K562 (cell line): Measurements from ENCODE around the gene BCL2L13. TPM values are rescaled to one million over a fixed set of nuclear protein-coding genes. Genes with fewer than 3 reads are reported as not detected.

Experiments
- ATAC-seq: fragments of 200-7000 bp; cut with Tn5 transposase; 3 replicates; pipeline ENCODE4 v1.9.1; 2020; ENCODE audit warnings: moderate library complexity
- BruUV-seq: library from RNA; stranded (reverse); fragments of 400-500 nt; replicated peaks from 2 replicates; lab custom pipeline; 2021; lab: Mats Ljungman, UMichigan
- CTCF ChIA-PET: fragments of 300-600 bp; formaldehyde crosslinking; extraction: SDS; loops from one replicate; lab custom pipeline; 2021; ENCODE audit warnings: low intra/inter-chr PET ratio; lab: Yijun Ruan, JAX
- POLR2A ChIA-PET: fragments of 300-600, 350-650 bp; sonication (Branson Sonifier 250); formaldehyde crosslinking; extraction: SDS; loops from one replicate; lab custom pipeline; 2021; ENCODE audit warnings: antibody characterized with exemption, inconsistent platforms; lab: Yijun Ruan, JAX
- DNase-seq, 4 experiments: peaks; one replicate each; pipeline versions ENCODE4 v3.0.0 to v3.0.0-alpha.2; 2011 to 2018; ENCODE audit warnings: low spot score in 3 of 4, mixed read lengths in 3 of 4; ENCODE audit errors: extremely low read depth in 1 of 4
- FAIRE-seq: peaks from 2 replicates; lab custom pipeline; 2011; peaks lifted over from hg19 to GRCh38; lab: Jason Lieb, UNC
- H2AFZ ChIP-seq: 2 replicates; pipeline ENCODE4 v1.6.0; 2011; ENCODE audit warnings: low read depth, low read length, control low read depth, inconsistent platforms
- H3K27ac ChIP-seq: fragments of 200-600 bp; 3 replicates; pipeline ENCODE4 v1.8.0; 2011; ENCODE audit warnings: low read depth, mild to moderate bottlenecking, control low read depth, inconsistent platforms, low read length, moderate library complexity, mixed read lengths; ENCODE audit errors: extremely low read depth
- H3K27me3 ChIP-seq, 2 experiments: fragments of 300-600 bp in 1 of 2; 2 replicates in 1 of 2; 3 replicates in 1 of 2; pipeline versions ENCODE4 v1.6.0 to v1.8.0; 2011; ENCODE audit warnings: inconsistent platforms in 2 of 2, low read length in 2 of 2, mild to moderate bottlenecking in 1 of 2, mixed read lengths in 1 of 2, moderate library complexity in 1 of 2; ENCODE audit not compliant: control insufficient read depth in 2 of 2, insufficient read depth in 2 of 2
- H3K36me3 ChIP-seq: fragments of 300-600 bp; 3 replicates; pipeline ENCODE4 v1.8.0; 2011; ENCODE audit warnings: mild to moderate bottlenecking, low read length, inconsistent platforms; ENCODE audit not compliant: control insufficient read depth, insufficient read depth
- H3K4me1 ChIP-seq, 2 experiments: fragments of 200-600 bp in 1 of 2; replicated peaks in 1 of 2; 2 replicates in 1 of 2; 3 replicates in 1 of 2; pipeline versions ENCODE4 v1.5.1 to v1.8.0; 2011; ENCODE audit warnings: inconsistent platforms in 2 of 2, low read length in 2 of 2, mild to moderate bottlenecking in 1 of 2, mixed read lengths in 1 of 2, moderate library complexity in 1 of 2; ENCODE audit not compliant: control insufficient read depth in 2 of 2, insufficient read depth in 2 of 2
- H3K4me2 ChIP-seq: 2 replicates; pipeline ENCODE4 v1.6.1; 2011; ENCODE audit warnings: low read length, control low read depth, inconsistent platforms, mixed read lengths; ENCODE audit not compliant: insufficient read depth
- H3K4me3 ChIP-seq: fragments of 200-600 bp; sonication (generic), shearing (Covaris generic); 2 replicates; pipeline ENCODE4 v1.5.1; 2016; ENCODE audit warnings: control low read depth, inconsistent platforms
- H3K79me2 ChIP-seq: fragments of 200-600 bp; 3 replicates; pipeline ENCODE4 v1.8.0; 2011; ENCODE audit warnings: low read length, inconsistent platforms; ENCODE audit not compliant: control insufficient read depth, insufficient read depth
- H3K9ac ChIP-seq, 2 experiments: 2 replicates each; pipeline versions ENCODE4 v1.6.0 to v1.6.1; 2011; ENCODE audit warnings: low read depth in 2 of 2, low read length in 2 of 2, control low read depth in 1 of 2, inconsistent platforms in 1 of 2, mild to moderate bottlenecking in 1 of 2, mixed read lengths in 1 of 2; ENCODE audit not compliant: insufficient read depth in 1 of 2
- H3K9me1 ChIP-seq: one replicate; pipeline ENCODE4 v1.6.0; 2011; ENCODE audit warnings: inconsistent platforms, mild to moderate bottlenecking, low read length, moderate library complexity; ENCODE audit not compliant: control insufficient read depth, insufficient read depth
- H3K9me3 ChIP-seq: replicated peaks from 2 replicates; pipeline ENCODE4 v1.5.1; 2011; ENCODE audit warnings: low read depth, low read length, inconsistent platforms; ENCODE audit not compliant: control insufficient read depth, insufficient read depth
- H4K20me1 ChIP-seq: replicated peaks from 2 replicates; pipeline ENCODE4 v1.6.1; 2011; ENCODE audit warnings: low read length, inconsistent platforms, mixed read lengths; ENCODE audit not compliant: control insufficient read depth, insufficient read depth
- HEY1 ChIP-seq: fragments of 250-450 bp; sonication (Bioruptor Pico); IDR thresholded peaks from 2 replicates; pipeline ENCODE4 v1.5.0; 2020; ENCODE audit warnings: mild to moderate bottlenecking, moderate library complexity, borderline replicate concordance
- KHSRP ChIP-seq: fragments of 450-650 bp; IDR thresholded peaks from 2 replicates; pipeline ENCODE4 v1.6.1; 2017
- NR4A1 ChIP-seq, 2 experiments: fragments of 250-450 bp in 1 of 2; fragments of 450-650 bp in 1 of 2; sonication (Bioruptor Pico) in 1 of 2; IDR thresholded peaks; 2 replicates each; pipeline versions ENCODE4 v1.4.0 to v1.6.1; 2016 to 2020; ENCODE audit warnings: mild to moderate bottlenecking in 2 of 2, missing compliant biosample characterization in 1 of 2, missing genetic modification characterization in 1 of 2, moderate library complexity in 1 of 2
- SUPT5H ChIP-seq: fragments of 450-650 bp; IDR thresholded peaks from 2 replicates; pipeline ENCODE4 v1.6.1; 2016
- ZBTB17 ChIP-seq: fragments of 450-650 bp; formaldehyde crosslinking; IDR thresholded peaks from 2 replicates; pipeline ENCODE4 v1.4.0; 2020; ENCODE audit warnings: mild to moderate bottlenecking
- ZNF431 ChIP-seq: sonication (generic); formaldehyde crosslinking; IDR thresholded peaks from 2 replicates; pipeline ENCODE4 v1.8.0; 2022; ENCODE audit warnings: mild to moderate bottlenecking, missing genetic modification reagents
- WGBS: fragments of 100-300 bp; shearing (Covaris generic); methylation state at CpG from one replicate; pipeline ENCODE4 v1.1.6; 2016; ENCODE audit warnings: low coverage, mixed read lengths; ENCODE audit not compliant: insufficient coverage; ENCODE audit errors: missing lambda C conversion rate; 5-methylcytosine and 5-hydroxymethylcytosine counted together
- in situ Hi-C: fragments of 300-500 bp; cut with MboI; formaldehyde crosslinking; loops from 4 replicates; pipeline ENCODE4 v1.15.0; 2018; ENCODE audit warnings: inconsistent platforms, mixed read lengths
- intact Hi-C: fragments of 100-400 bp; cut with micrococcal nuclease; formaldehyde crosslinking; loops from 2 replicates; pipeline ENCODE4 v1.14.2; 2022
- polyA plus RNA-seq, 8 experiments: library from polyadenylated mRNA; depleted of rRNA in 4 of 8; stranded (reverse) in 5 of 8; unstranded in 3 of 8; fragments of >200 nt; fragmentation: Nextera tagmentation in 2 of 8; fragmentation: Illumina TruSeq in 1 of 8; extraction: Ambion mirVana in 2 of 8; extraction: Trizol in 1 of 8; gene quantifications; 2 replicates each; pipeline versions ENCODE4 v1.2.1 to v1.2.3, GENCODE V29; 2011 to 2014; ENCODE audit warnings: inconsistent platforms in 1 of 8, missing spikeins in 1 of 8
- total RNA-seq, 7 experiments: library from RNA; depleted of rRNA in 6 of 7; stranded (reverse); fragments of >200 nt in 6 of 7; fragmentation: Illumina TruSeq in 2 of 7; extraction: Trizol in 2 of 7; gene quantifications; 2 replicates each; pipeline versions ENCODE4 v1.2.1 to v1.2.3, GENCODE V29; 2011 to 2021; ENCODE audit warnings: low replicate concordance in 1 of 7
- TF ChIP-seq, protein P1 (sequence below): fragments of 250-450 bp; sonication (Bioruptor Pico); IDR thresholded peaks from 2 replicates; pipeline ENCODE4 v1.8.0; 2022; ENCODE audit warnings: moderate library complexity, mild to moderate bottlenecking, inconsistent platforms
- TF ChIP-seq, protein P2 (sequence below): fragments of 450-650 bp; formaldehyde crosslinking; IDR thresholded peaks from 2 replicates; pipeline ENCODE4 v1.4.0; 2020; ENCODE audit warnings: mild to moderate bottlenecking, moderate library complexity
- TF ChIP-seq, protein P3 (sequence below), 2 experiments: IDR thresholded peaks in 1 of 2; conservative IDR thresholded peaks in 1 of 2; 2 replicates each; pipeline ENCODE4 v1.6.1; 2016; ENCODE audit warnings: low read depth in 2 of 2, mild to moderate bottlenecking in 1 of 2, missing compliant biosample characterization in 1 of 2, missing genetic modification characterization in 1 of 2, moderate library complexity in 1 of 2

The BCL2L13 gene
- total and polyA plus RNA-seq, 9 of the 15 experiments (the other 6 are each of a cell fraction or from before 2014, with no cell fraction given) = 41.5 to 63.4 (median 56.5) TPM

DNA sequence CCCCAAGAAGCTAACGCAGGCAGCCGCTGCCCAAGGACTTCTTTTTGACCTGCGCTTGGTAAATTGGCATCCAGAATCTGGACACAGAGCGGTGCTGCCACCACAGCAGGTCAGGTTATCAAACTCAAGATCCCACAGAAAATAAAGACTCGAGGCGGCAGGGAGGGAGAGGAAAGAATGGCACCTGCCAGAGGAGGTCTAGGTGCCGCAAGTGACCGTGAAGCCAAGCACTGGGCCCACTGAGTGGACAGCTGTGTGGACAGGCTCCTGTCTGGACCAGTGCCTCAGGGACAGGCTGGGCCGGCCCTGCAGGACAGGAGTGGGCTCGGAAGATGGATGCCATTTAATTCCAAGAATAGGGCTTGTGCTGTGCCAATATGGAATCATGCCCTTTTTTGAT lies 108.4 kb downstream of the BCL2L13 start:
- WGBS = 91% methylated on average over 10 of the region's 10 CpGs
- H3K27ac ChIP-seq = no peak overlapping the region
- no peaks in the 10 kb centered on the region for H3K9me3 ChIP-seq
- peaks cover 22% of the 10 kb centered on the region; the same call in 2 of the 3 replicates for H3K36me3 ChIP-seq
- no peak for ATAC-seq
- CTCF ChIA-PET = interaction anchor here (0.6 kb wide), 1 partner anchor 493 kb away, joined by 3 read pairs; no protein-coding TSS in a partner anchor
- H3K4me3 ChIP-seq = no peak overlapping the region
- no peaks in the 10 kb centered on the region for H3K27me3 ChIP-seq
- DNase-seq = no peak
- peaks cover 8% of the 10 kb centered on the region; the same call in 1 of the 2 replicates for H4K20me1 ChIP-seq
- H3K4me2 ChIP-seq = no peak overlapping the region
- H3K9ac ChIP-seq = peak overlapping the region in 1 of 2 experiments; percentile 78; a peak in 2 of 4 replicates
- TF ChIP-seq, protein P1, sequence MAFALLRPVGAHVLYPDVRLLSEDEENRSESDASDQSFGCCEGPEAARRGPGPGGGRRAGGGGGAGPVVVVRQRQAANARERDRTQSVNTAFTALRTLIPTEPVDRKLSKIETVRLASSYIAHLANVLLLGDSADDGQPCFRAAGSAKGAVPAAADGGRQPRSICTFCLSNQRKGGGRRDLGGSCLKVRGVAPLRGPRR (CRISPR knock-in tag) = no peak
- TF ChIP-seq, protein P2, sequence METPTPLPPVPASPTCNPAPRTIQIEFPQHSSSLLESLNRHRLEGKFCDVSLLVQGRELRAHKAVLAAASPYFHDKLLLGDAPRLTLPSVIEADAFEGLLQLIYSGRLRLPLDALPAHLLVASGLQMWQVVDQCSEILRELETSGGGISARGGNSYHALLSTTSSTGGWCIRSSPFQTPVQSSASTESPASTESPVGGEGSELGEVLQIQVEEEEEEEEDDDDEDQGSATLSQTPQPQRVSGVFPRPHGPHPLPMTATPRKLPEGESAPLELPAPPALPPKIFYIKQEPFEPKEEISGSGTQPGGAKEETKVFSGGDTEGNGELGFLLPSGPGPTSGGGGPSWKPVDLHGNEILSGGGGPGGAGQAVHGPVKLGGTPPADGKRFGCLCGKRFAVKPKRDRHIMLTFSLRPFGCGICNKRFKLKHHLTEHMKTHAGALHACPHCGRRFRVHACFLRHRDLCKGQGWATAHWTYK (CRISPR knock-in tag) = no peak
- no peak for TF ChIP-seq ZBTB17 (CRISPR knock-in tag)
- TF ChIP-seq ZNF431 (CRISPR knock-in tag) = no peak
- TF ChIP-seq KHSRP = no peak
- TF ChIP-seq HEY1 (CRISPR knock-in tag) = no peak
- no peak for TF ChIP-seq NR4A1 (CRISPR knock-in tag; IDR thresholded peaks at IDR 0.05)
- TF ChIP-seq NR4A1 (tag; IDR thresholded peaks at IDR 0.05) = no peak
- TF ChIP-seq, protein P3, sequence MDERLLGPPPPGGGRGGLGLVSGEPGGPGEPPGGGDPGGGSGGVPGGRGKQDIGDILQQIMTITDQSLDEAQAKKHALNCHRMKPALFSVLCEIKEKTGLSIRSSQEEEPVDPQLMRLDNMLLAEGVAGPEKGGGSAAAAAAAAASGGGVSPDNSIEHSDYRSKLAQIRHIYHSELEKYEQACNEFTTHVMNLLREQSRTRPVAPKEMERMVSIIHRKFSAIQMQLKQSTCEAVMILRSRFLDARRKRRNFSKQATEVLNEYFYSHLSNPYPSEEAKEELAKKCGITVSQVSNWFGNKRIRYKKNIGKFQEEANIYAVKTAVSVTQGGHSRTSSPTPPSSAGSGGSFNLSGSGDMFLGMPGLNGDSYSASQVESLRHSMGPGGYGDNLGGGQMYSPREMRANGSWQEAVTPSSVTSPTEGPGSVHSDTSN (CRISPR knock-in tag; IDR thresholded peaks at IDR 0.05; ENCODE audit: low read depth) = no peak
- TF ChIP-seq, protein P3 (tag; conservative IDR thresholded peaks at IDR 0.05; ENCODE audit: low read depth) = no peak
- no peak for TF ChIP-seq SUPT5H
- BruUV-seq = no TSS peak
- in situ Hi-C loops = no loop called here
- peaks cover 9% of the 10 kb centered on the region for H3K79me2 ChIP-seq
- intact Hi-C loops = loop anchor here (10.0 kb wide), 1 partner anchor 88 kb away; no protein-coding TSS in a partner anchor
- peaks cover 0 to 27% of the 10 kb centered on the region in 2 experiments; a peak in 2 of 5 replicates for H3K4me1 ChIP-seq
- FAIRE-seq = no peak
- no peak overlapping the region for H2AFZ ChIP-seq
- H3K9me1 ChIP-seq = peaks cover 9% of the 10 kb centered on the region
- POLR2A ChIA-PET = interaction anchor here (0.7 kb wide), 1 partner anchor 199 kb away, joined by 3 read pairs; no protein-coding TSS in a partner anchor
